WTC11 (cell line): ENCODE results near the gene SMIM41.

Experiments used
- AFF4 ChIP-seq: sonication (generic); formaldehyde crosslinking; IDR thresholded peaks from 2 replicates; pipeline ENCODE4 v1.8.1; 2023; ENCODE audit warnings: mild to moderate bottlenecking, missing genetic modification reagents, borderline replicate concordance
- ATF1 ChIP-seq: sonication (generic); formaldehyde crosslinking; IDR thresholded peaks from 2 replicates; pipeline ENCODE4 v1.8.1; 2023; ENCODE audit warnings: mild to moderate bottlenecking, moderate library complexity, missing genetic modification reagents
- CREM ChIP-seq: sonication (generic); formaldehyde crosslinking; IDR thresholded peaks from 2 replicates; pipeline ENCODE4 v1.8.1; 2022; ENCODE audit warnings: mild to moderate bottlenecking, missing genetic modification reagents, moderate library complexity
- ETV6 ChIP-seq: sonication (generic); formaldehyde crosslinking; IDR thresholded peaks from 2 replicates; pipeline ENCODE4 v1.8.1; 2022; ENCODE audit warnings: mild to moderate bottlenecking, missing genetic modification reagents
- MAX ChIP-seq: sonication (generic); formaldehyde crosslinking; IDR thresholded peaks from 2 replicates; pipeline ENCODE4 v1.8.0; 2022; ENCODE audit warnings: mild to moderate bottlenecking, missing genetic modification reagents
- MXD4 ChIP-seq: fragments of 250-450 bp; sonication (Bioruptor Pico); IDR thresholded peaks from 2 replicates; pipeline ENCODE4 v1.8.0; 2021; ENCODE audit warnings: mild to moderate bottlenecking, moderate library complexity, borderline replicate concordance
- ZBTB21 ChIP-seq: sonication (generic); formaldehyde crosslinking; IDR thresholded peaks from 2 replicates; pipeline ENCODE4 v1.8.1; 2023; ENCODE audit warnings: mild to moderate bottlenecking, missing genetic modification reagents, borderline replicate concordance
- TF ChIP-seq, protein P1 (sequence below): fragments of 200-600 bp; IDR thresholded peaks from 2 replicates; pipeline ENCODE4 v1.8.0; 2022; ENCODE audit warnings: antibody characterized with exemption
- TF ChIP-seq, protein P2 (sequence below): sonication (generic); formaldehyde crosslinking; IDR thresholded peaks from 2 replicates; pipeline ENCODE4 v1.8.0; 2023; ENCODE audit warnings: mild to moderate bottlenecking, missing genetic modification reagents

GRCh38 chr12:52076811-52077210, 2.7 kb upstream of the SMIM41 start:
- TF ChIP-seq, protein P1, sequence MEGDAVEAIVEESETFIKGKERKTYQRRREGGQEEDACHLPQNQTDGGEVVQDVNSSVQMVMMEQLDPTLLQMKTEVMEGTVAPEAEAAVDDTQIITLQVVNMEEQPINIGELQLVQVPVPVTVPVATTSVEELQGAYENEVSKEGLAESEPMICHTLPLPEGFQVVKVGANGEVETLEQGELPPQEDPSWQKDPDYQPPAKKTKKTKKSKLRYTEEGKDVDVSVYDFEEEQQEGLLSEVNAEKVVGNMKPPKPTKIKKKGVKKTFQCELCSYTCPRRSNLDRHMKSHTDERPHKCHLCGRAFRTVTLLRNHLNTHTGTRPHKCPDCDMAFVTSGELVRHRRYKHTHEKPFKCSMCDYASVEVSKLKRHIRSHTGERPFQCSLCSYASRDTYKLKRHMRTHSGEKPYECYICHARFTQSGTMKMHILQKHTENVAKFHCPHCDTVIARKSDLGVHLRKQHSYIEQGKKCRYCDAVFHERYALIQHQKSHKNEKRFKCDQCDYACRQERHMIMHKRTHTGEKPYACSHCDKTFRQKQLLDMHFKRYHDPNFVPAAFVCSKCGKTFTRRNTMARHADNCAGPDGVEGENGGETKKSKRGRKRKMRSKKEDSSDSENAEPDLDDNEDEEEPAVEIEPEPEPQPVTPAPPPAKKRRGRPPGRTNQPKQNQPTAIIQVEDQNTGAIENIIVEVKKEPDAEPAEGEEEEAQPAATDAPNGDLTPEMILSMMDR = no peak
- TF ChIP-seq ZBTB21 (CRISPR knock-in tag) = no peak
- no peak for TF ChIP-seq AFF4
- TF ChIP-seq MAX (CRISPR knock-in tag) = no peak
- TF ChIP-seq MXD4 = no peak
- TF ChIP-seq CREM (CRISPR knock-in tag) = no peak
- no peak for TF ChIP-seq ETV6 (CRISPR knock-in tag)
- no peak for TF ChIP-seq ATF1 (CRISPR knock-in tag)
- TF ChIP-seq, protein P2, sequence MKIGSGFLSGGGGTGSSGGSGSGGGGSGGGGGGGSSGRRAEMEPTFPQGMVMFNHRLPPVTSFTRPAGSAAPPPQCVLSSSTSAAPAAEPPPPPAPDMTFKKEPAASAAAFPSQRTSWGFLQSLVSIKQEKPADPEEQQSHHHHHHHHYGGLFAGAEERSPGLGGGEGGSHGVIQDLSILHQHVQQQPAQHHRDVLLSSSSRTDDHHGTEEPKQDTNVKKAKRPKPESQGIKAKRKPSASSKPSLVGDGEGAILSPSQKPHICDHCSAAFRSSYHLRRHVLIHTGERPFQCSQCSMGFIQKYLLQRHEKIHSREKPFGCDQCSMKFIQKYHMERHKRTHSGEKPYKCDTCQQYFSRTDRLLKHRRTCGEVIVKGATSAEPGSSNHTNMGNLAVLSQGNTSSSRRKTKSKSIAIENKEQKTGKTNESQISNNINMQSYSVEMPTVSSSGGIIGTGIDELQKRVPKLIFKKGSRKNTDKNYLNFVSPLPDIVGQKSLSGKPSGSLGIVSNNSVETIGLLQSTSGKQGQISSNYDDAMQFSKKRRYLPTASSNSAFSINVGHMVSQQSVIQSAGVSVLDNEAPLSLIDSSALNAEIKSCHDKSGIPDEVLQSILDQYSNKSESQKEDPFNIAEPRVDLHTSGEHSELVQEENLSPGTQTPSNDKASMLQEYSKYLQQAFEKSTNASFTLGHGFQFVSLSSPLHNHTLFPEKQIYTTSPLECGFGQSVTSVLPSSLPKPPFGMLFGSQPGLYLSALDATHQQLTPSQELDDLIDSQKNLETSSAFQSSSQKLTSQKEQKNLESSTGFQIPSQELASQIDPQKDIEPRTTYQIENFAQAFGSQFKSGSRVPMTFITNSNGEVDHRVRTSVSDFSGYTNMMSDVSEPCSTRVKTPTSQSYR (CRISPR knock-in tag) = no peak
